Endothelial cell (in vitro differentiated cells): ENCODE data around the gene TRPV3. TPM values are rescaled to one million over a fixed set of nuclear protein-coding genes. Genes with fewer than 3 reads are reported as not detected.

Experiments
- DNase-seq: peaks from one replicate; pipeline ENCODE4 v3.0.0; 2021; ENCODE audit warnings: low spot score
- H3K27ac Mint-ChIP-seq: one replicate; pipeline ENCODE4 v1.8.0; 2021; ENCODE audit warnings: mixed read lengths, inconsistent platforms; ENCODE audit not compliant: unreplicated experiment
- H3K27me3 Mint-ChIP-seq: one replicate; pipeline ENCODE4 v1.8.0; 2021; ENCODE audit warnings: mild to moderate bottlenecking, moderate library complexity, mixed read lengths, inconsistent platforms; ENCODE audit not compliant: unreplicated experiment
- H3K36me3 Mint-ChIP-seq: one replicate; pipeline ENCODE4 v1.8.0; 2021; ENCODE audit warnings: mild to moderate bottlenecking, low read depth, mixed read lengths, inconsistent platforms; ENCODE audit not compliant: unreplicated experiment
- H3K4me1 Mint-ChIP-seq: one replicate; pipeline ENCODE4 v1.8.0; 2021; ENCODE audit warnings: mild to moderate bottlenecking, mixed read lengths, inconsistent platforms; ENCODE audit not compliant: unreplicated experiment
- H3K4me3 Mint-ChIP-seq: one replicate; pipeline ENCODE4 v1.8.0; 2021; ENCODE audit warnings: mild to moderate bottlenecking, mixed read lengths, inconsistent platforms; ENCODE audit not compliant: unreplicated experiment
- H3K9me3 Mint-ChIP-seq: one replicate; pipeline ENCODE4 v1.8.0; 2021; ENCODE audit warnings: mixed read lengths, inconsistent platforms; ENCODE audit not compliant: unreplicated experiment
- CTCF ChIP-seq: fragments of 200-600 bp; sonication (generic); IDR thresholded peaks from one replicate; pipeline ENCODE4 v1.5.0; 2021; ENCODE audit warnings: antibody characterized with exemption; ENCODE audit not compliant: unreplicated experiment
- total RNA-seq: library from RNA; stranded (reverse); fragmentation: NEBNext Ultra II Directional; extraction: Animal tissue kit (Norgen Biotek cat#: 25700); gene quantifications from one replicate; pipeline ENCODE4 v1.2.1, GENCODE V29; 2021; ENCODE audit not compliant: unreplicated experiment

Gene TRPV3
- total RNA-seq, 1 donor from 2014 or later = not detected

- H3K9me3 Mint-ChIP-seq = no peaks in the 10 kb centered on the region
- H3K4me3 Mint-ChIP-seq = no peak overlapping the region
- peaks cover 7% of the 10 kb centered on the region for H3K36me3 Mint-ChIP-seq
- DNase-seq = no peak
- peaks cover 7% of the 10 kb centered on the region for H3K27me3 Mint-ChIP-seq
- no peak overlapping the region for H3K27ac Mint-ChIP-seq
- no peak for TF ChIP-seq CTCF
- H3K4me1 Mint-ChIP-seq = no peaks in the 10 kb centered on the region
These were observed 26.1 kb downstream of the TRPV3 start for GRCh38 chr17:3531266-3532101.

- no peak for DNase-seq
- no peaks in the 10 kb centered on the region for H3K9me3 Mint-ChIP-seq
- peaks cover 7% of the 10 kb centered on the region for H3K36me3 Mint-ChIP-seq
- no peak overlapping the region for H3K27ac Mint-ChIP-seq
- TF ChIP-seq CTCF = no peak
- no peak overlapping the region for H3K4me3 Mint-ChIP-seq
- H3K27me3 Mint-ChIP-seq = peaks cover 5% of the 10 kb centered on the region
- no peaks in the 10 kb centered on the region for H3K4me1 Mint-ChIP-seq
These were observed 27.5 kb downstream of the TRPV3 start for GRCh38 chr17:3529817-3530741.

- H3K36me3 Mint-ChIP-seq = peaks cover 7% of the 10 kb centered on the region
- no peak overlapping the region for H3K27ac Mint-ChIP-seq
- DNase-seq = no peak
- TF ChIP-seq CTCF = no peak
- H3K4me3 Mint-ChIP-seq = no peak overlapping the region
- H3K4me1 Mint-ChIP-seq = no peaks in the 10 kb centered on the region
- H3K9me3 Mint-ChIP-seq = no peaks in the 10 kb centered on the region
- H3K27me3 Mint-ChIP-seq = peaks cover under 1% of the 10 kb centered on the region
These were observed 28.6 kb downstream of the TRPV3 start for GRCh38 chr17:3528880-3529511.

GRCh38 chr17:3528403-3528851, 29.2 kb downstream of the TRPV3 start:
- Mint-ChIP-seq H3K4me3 (no peak overlapping the region), H3K4me1 (no peaks in the 10 kb centered on the region), H3K36me3 (peaks cover 7% of the 10 kb centered on the region), H3K9me3 (no peaks in the 10 kb centered on the region), H3K27ac (no peak overlapping the region), H3K27me3 (no peaks in the 10 kb centered on the region)
- DNase-seq = no peak
- TF ChIP-seq CTCF = no peak
